ENCODE results near the gene IL23R.

Gene IL23R

DNA sequence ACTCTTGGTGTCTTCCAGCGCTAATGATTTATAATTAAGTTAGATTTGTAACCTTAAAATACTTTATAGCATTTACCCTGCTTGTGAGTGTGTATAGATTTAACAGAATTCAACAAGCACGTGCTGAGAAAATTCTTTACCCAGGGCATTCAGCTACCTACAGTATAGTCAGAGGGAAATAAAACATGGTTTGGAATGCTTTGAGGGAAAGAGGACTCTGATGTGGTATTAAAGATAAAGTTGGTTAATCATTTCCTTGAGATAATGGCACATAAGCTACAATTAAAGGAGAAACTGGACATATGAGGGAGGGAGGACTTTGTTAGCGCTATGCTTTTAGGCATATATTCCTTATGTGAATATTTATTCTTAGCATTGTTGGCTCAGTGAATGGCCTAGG lies 115.0 kb downstream of the IL23R start:
- DNase-seq (ENCODE audit: low read depth in 1 of 2, low spot score in 1 of 2): no peak
- in situ Hi-C loops (cut with HindIII; ENCODE audit: low pct_unique_long_range_greater_than_20kb, low sequenced_read_pairs): no loop called here
- TF ChIP-seq JUND (IDR thresholded peaks at IDR 0.05; ENCODE audit: low read depth): no peak

DNA sequence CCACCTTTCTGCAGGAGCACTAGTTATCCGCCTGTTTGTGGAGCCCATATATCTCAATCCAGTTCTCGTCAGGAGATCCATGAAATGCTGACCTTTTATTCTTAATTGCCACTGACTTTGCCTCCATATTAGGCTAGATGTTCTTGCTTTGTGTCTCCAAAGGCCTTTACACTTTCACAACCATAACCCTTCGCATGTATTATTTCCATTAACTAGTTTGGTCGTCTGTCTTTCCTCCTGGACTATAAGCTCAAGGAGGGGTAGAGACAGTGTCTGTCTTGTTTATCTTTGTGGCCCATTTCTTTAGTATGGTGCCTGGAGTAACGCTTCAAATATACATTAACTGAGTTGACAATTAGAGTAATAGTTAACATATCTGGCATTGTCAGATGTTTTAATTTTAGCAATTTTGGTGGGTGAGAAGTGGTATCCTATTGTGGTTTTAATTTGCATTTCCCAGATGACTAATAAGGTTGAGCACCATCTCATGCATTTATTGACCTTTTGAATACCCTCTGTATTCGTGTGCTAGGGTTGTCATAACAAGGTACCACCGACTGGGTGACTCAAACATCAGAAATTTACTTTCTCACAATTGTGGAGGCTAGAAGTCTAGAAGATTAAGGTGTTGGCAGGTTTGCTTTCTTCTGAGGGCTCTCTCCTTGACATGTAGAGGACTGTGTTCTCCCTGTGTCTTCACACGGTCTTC lies 119.7 kb downstream of the IL23R start:
- in situ Hi-C loops (cut with HindIII; ENCODE audit: low pct_unique_long_range_greater_than_20kb, low sequenced_read_pairs): no loop called here
- no peak for DNase-seq (ENCODE audit: low read depth in 1 of 2, low spot score in 1 of 2)
- TF ChIP-seq JUND (IDR thresholded peaks at IDR 0.05; ENCODE audit: low read depth): no peak

DNA sequence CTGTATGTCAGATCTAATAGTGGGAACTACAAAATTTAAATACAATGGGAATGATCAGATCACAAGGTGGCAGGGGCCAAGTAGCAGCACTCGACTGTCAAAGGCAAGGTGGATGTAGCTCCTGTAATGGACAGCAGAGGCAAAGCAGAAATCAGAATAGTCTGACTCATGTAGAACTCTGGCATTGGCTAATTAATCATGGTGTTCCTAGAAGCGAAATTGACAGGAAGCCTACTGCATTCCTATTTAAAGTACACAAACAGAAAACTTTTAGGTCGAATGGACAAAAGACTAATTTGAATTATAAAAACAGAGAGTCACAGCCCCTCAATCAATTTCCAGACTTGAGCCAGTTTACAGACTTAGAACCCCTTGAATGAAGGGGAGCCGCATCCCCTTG lies 124.0 kb downstream of the IL23R start:
- in situ Hi-C loops (cut with HindIII; ENCODE audit: low pct_unique_long_range_greater_than_20kb, low sequenced_read_pairs): no loop called here
- DNase-seq (ENCODE audit: low read depth in 1 of 2, low spot score in 1 of 2): no peak
- no peak for TF ChIP-seq JUND (IDR thresholded peaks at IDR 0.05; ENCODE audit: low read depth)

- no peak for DNase-seq (ENCODE audit: low read depth in 1 of 2, low spot score in 1 of 2)
- TF ChIP-seq JUND (IDR thresholded peaks at IDR 0.05; ENCODE audit: low read depth): no peak
- in situ Hi-C loops (cut with HindIII; ENCODE audit: low pct_unique_long_range_greater_than_20kb, low sequenced_read_pairs): no loop called here
Measured at GRCh38 chr1:67294836-67295617, 128.8 kb downstream of the IL23R start.

GRCh38 chr1:67298762-67299161 lies 132.5 kb downstream of the IL23R start:
- DNase-seq (ENCODE audit: low read depth in 1 of 2, low spot score in 1 of 2): no peak
- in situ Hi-C loops (cut with HindIII; ENCODE audit: low pct_unique_long_range_greater_than_20kb, low sequenced_read_pairs): no loop called here
- TF ChIP-seq JUND (IDR thresholded peaks at IDR 0.05; ENCODE audit: low read depth): no peak

- no peak for DNase-seq (ENCODE audit: low read depth in 1 of 2, low spot score in 1 of 2)
- in situ Hi-C loops (cut with HindIII; ENCODE audit: low pct_unique_long_range_greater_than_20kb, low sequenced_read_pairs): no loop called here
- no peak for TF ChIP-seq JUND (IDR thresholded peaks at IDR 0.05; ENCODE audit: low read depth)
Measured at GRCh38 chr1:67299296-67299695, 133.0 kb downstream of the IL23R start.

GRCh38 chr1:67300561-67300960 lies 134.3 kb downstream of the IL23R start:
- in situ Hi-C loops (cut with HindIII; ENCODE audit: low pct_unique_long_range_greater_than_20kb, low sequenced_read_pairs): no loop called here
- TF ChIP-seq JUND (IDR thresholded peaks at IDR 0.05; ENCODE audit: low read depth): no peak
- no peak for DNase-seq (ENCODE audit: low read depth in 1 of 2, low spot score in 1 of 2)

- in situ Hi-C loops (cut with HindIII; ENCODE audit: low pct_unique_long_range_greater_than_20kb, low sequenced_read_pairs): no loop called here
- TF ChIP-seq JUND (IDR thresholded peaks at IDR 0.05; ENCODE audit: low read depth): no peak
Measured at GRCh38 chr1:67304023-67304422, 137.8 kb downstream of the IL23R start.

GRCh38 chr1:67306547-67306946 lies 140.3 kb downstream of the IL23R start:
- no peak for DNase-seq (ENCODE audit: low read depth in 1 of 2, low spot score in 1 of 2)
- in situ Hi-C loops (cut with HindIII; ENCODE audit: low pct_unique_long_range_greater_than_20kb, low sequenced_read_pairs): no loop called here
- no peak for TF ChIP-seq JUND (IDR thresholded peaks at IDR 0.05; ENCODE audit: low read depth)

More at GRCh38 chr1:67304023-67304422, 137.8 kb downstream of the IL23R start:
- DNase-seq (ENCODE audit: low read depth in 1 of 2, low spot score in 1 of 2): no peak

DNA sequence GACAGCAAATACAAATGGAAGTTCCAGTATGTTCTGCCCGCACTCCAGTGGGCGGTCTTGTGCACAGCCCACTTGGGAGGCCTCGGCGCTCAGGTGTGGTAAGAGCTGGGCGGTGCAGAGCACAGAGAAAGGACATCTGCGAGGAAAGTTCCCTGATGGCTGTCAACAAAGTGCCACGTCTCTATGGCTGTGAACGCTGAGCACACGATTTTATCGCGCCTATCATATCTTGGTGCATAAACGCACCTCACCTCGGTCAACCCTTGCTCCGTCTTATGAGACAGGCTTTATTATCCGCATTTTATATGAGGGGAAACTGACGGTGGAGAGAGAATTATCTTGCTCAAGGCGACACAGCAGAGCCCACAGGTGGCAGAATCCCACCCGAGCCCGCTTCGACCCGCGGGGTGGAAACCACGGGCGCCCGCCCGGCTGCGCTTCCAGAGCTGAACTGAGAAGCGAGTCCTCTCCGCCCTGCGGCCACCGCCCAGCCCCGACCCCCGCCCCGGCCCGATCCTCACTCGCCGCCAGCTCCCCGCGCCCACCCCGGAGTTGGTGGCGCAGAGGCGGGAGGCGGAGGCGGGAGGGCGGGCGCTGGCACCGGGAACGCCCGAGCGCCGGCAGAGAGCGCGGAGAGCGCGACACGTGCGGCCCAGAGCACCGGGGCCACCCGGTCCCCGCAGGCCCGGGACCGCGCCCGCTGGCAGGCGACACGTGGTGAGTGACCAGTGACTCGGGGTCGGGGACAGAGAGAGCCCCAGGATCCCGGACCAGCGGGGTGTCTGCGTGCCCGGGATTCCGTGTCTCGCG lies 141.2 kb downstream of the IL23R start, which contains the start of gene IL12RB2:
IL12RB2 (plus strand) TSS at position 623 of the 810 bp plus-strand sequence. CDS start 12,496 bp downstream, outside the sequence.
- in situ Hi-C loops (cut with HindIII; ENCODE audit: low pct_unique_long_range_greater_than_20kb, low sequenced_read_pairs): no loop called here
- TF ChIP-seq JUND (IDR thresholded peaks at IDR 0.05; ENCODE audit: low read depth): no peak
- no peak for DNase-seq (ENCODE audit: low read depth in 1 of 2, low spot score in 1 of 2)

DNA sequence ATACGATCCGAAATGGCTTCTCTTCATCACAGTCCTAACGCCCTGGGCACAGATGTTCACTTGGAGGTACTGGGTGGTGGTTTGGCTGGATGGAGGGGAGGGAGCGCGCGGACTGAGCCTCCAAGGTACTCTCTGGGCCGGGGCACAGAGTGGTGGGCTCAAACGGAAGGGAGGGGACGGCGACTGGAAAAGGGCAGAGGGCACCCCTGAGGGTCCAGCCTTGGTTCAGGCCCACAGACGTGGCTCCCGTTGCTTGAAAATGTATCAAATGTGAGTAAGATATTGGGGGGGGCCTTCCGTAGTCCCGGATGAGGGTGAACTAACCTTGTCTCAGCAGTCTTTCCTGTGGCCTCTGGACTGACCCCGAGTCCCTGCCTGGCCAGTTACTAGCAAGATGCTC lies 141.9 kb downstream of the IL23R start:
- no peak for TF ChIP-seq JUND (IDR thresholded peaks at IDR 0.05; ENCODE audit: low read depth)
- in situ Hi-C loops (cut with HindIII; ENCODE audit: low pct_unique_long_range_greater_than_20kb, low sequenced_read_pairs): no loop called here
- no peak for DNase-seq (ENCODE audit: low read depth in 1 of 2, low spot score in 1 of 2)

Data from T47D (cell line).